ENCODE results near the gene PRG3. TPM values are rescaled to one million over a fixed set of nuclear protein-coding genes. Genes with fewer than 3 reads are reported as not detected.

PRG3 gene
- total and polyA plus RNA-seq, 3 donors from 2014 or later, result not detected

GRCh38 chr11:57409321-57410100, 28.6 kb upstream of the PRG3 start:
- TF ChIP-seq POLR2A (IDR thresholded peaks at IDR 0.05) (no peak), CTCF (IDR thresholded peaks at IDR 0.05) (no peak)
- no peak for DNase-seq
- Histone ChIP-seq H3K9me3 (no peaks in the 10 kb centered on the region), H3K36me3 (ENCODE audit: low read depth, missing control alignments) (no peaks in the 10 kb centered on the region), H3K4me3 (no peak overlapping the region), H3K27me3 (no peaks in the 10 kb centered on the region), H3K27ac (no peak overlapping the region), H3K4me1 (no peaks in the 10 kb centered on the region)
- WGBS, 2 donors, result 94 to 99% methylated on average over 18 of the region's 18 CpGs
- intact Hi-C loops (cut with DNase I; ENCODE audit: low total_unique reads), result no loop called here

- Histone ChIP-seq H3K4me3 (no peak overlapping the region), H3K9me3 (no peaks in the 10 kb centered on the region), H3K36me3 (ENCODE audit: low read depth, missing control alignments) (no peaks in the 10 kb centered on the region), H3K27ac (no peak overlapping the region), H3K4me1 (no peaks in the 10 kb centered on the region), H3K27me3 (no peaks in the 10 kb centered on the region)
- 90% methylated on average over 2 of the region's 2 CpGs for whole genome bisulfite sequencing, 2 donors
- no peak for DNase-seq
- intact Hi-C loops (cut with DNase I; ENCODE audit: low total_unique reads), result no loop called here
- TF ChIP-seq CTCF (IDR thresholded peaks at IDR 0.05) (no peak), POLR2A (IDR thresholded peaks at IDR 0.05) (no peak)
Observed at GRCh38 chr11:57408771-57409170, 27.8 kb upstream of the PRG3 start.

GRCh38 chr11:57407941-57408475, 27.1 kb upstream of the PRG3 start:
- Histone ChIP-seq H3K36me3 (ENCODE audit: low read depth, missing control alignments) (no peaks in the 10 kb centered on the region), H3K27ac (no peak overlapping the region), H3K4me3 (no peak overlapping the region), H3K27me3 (no peaks in the 10 kb centered on the region), H3K4me1 (no peaks in the 10 kb centered on the region), H3K9me3 (no peaks in the 10 kb centered on the region)
- DNase-seq, result no peak
- WGBS, 2 donors, result 85 to 92% methylated on average over 8 of the region's 8 CpGs
- intact Hi-C loops (cut with DNase I; ENCODE audit: low total_unique reads), result no loop called here
- TF ChIP-seq POLR2A (IDR thresholded peaks at IDR 0.05) (no peak), CTCF (IDR thresholded peaks at IDR 0.05) (no peak)

GRCh38 chr11:57407010-57407920, 26.3 kb upstream of the PRG3 start:
- Histone ChIP-seq H3K36me3 (ENCODE audit: low read depth, missing control alignments) (no peaks in the 10 kb centered on the region), H3K27me3 (no peaks in the 10 kb centered on the region), H3K4me3 (no peak overlapping the region), H3K4me1 (no peaks in the 10 kb centered on the region), H3K9me3 (no peaks in the 10 kb centered on the region), H3K27ac (no peak overlapping the region)
- intact Hi-C loops (cut with DNase I; ENCODE audit: low total_unique reads), result no loop called here
- TF ChIP-seq POLR2A (IDR thresholded peaks at IDR 0.05) (no peak), CTCF (IDR thresholded peaks at IDR 0.05) (no peak)
- WGBS, 2 donors, result 63 to 64% methylated on average over 9 of the region's 9 CpGs
- no peak for DNase-seq
